Esophagus mucosa (tissue), 1 donor: Measurements from ENCODE around the gene ARHGEF3. TPM values are rescaled to one million over a fixed set of nuclear protein-coding genes. Genes with fewer than 3 reads are reported as not detected.
A peak's percentile ranks its signal among the peaks of the same experiment; 100 is the strongest.

Experiments
- ATAC-seq: fragments of 200-7000 bp; cut with Tn5 transposase; one replicate; pipeline ENCODE4 v1.9.1; 2020
- total RNA-seq: library from RNA; stranded (reverse); gene quantifications from one replicate; pipeline ENCODE4 v1.2.4, GENCODE V29; 2023
- donor health status: DM: yes; HTN: yes; CAD: no.

ARHGEF3 gene
- total RNA-seq, 1 donor from 2014 or later, result 30.2 TPM

GRCh38 chr3:56822501-56822900 is 20.8 kb upstream of the ARHGEF3 start:
- ATAC-seq, result peak; percentile 84

- no peak for ATAC-seq
These were observed 17.5 kb upstream of the ARHGEF3 start for GRCh38 chr3:56819016-56819809.

- no peak for ATAC-seq
These were observed 16.6 kb upstream of the ARHGEF3 start for GRCh38 chr3:56818156-56818985.

DNA sequence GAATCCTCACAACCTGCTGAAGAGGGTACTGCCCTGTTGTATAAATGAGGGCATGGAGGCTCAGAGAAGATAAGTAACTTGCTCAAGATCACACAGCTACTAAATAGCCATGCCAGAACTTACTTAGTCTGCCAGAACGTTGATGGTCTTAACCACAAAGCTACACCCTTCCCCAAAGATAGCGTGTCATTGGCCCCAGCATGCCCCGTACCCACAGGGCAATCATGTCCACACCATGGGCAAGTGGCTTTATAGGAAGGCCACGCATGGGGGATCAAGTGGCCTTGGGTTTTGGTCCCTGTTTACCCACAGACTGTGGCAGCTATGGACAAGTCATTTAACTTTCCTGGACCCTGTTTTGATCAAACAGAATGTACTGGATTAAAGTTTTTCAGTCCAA is 15.9 kb upstream of the ARHGEF3 start:
- no peak for ATAC-seq

- no peak for ATAC-seq
These were observed 14.3 kb upstream of the ARHGEF3 start for GRCh38 chr3:56816061-56816460.

DNA sequence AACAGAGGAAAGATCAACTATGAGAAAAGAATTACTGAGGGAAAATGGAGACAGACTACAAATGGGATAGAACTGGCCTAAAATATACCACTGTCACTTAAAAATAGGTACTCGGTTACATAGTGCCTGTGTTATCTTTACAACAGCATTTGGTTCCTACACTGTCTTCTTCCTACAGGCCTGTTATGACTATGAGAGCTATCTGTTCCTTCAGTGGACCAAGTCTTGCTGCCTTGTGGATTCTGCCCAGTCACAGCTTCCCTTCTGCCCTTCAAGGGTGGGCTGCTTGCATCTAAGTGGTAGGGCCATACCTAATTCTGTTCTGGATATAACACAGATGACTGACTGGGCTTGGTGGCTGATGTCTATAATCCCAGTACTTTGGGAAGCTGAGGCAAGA is 13.8 kb upstream of the ARHGEF3 start:
- ATAC-seq, result no peak

GRCh38 chr3:56813653-56813960 is 11.9 kb upstream of the ARHGEF3 start:
- ATAC-seq, result no peak

GRCh38 chr3:56812754-56813652 is 11.3 kb upstream of the ARHGEF3 start:
- peak; percentile 54 for ATAC-seq

DNA sequence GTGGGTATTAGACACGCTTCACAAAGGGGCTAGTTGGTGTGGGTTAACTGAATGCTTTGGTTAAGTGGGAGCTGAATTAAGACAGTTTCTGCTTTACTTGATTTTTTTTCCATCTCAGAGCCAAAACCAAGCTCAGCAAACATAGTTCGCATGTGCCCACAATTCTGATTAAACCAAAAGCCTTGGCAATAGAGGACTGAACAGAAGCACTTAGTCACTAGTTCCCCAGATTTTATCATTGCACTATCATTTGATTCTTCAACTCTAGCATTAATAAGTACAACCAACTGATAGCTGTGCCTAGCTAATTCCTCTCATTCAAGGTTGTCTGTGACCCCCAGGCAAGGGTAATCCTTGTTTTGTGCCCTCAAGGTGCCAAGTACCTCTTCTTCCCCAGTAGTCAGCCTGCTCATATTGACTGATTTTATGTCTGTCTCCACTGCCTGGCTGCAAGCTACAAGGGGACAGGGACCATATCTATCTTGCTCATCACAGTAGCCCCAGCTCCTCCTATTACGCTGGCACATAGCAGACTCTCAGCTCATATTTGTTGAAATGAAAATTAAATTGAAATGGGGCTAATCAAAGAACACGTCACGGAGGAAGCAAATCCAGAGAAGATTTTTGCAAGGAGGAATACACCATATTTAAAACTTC is 9.9 kb upstream of the ARHGEF3 start:
- ATAC-seq, result peak; percentile 31

- peak; percentile 76 for ATAC-seq
These were observed 9.1 kb upstream of the ARHGEF3 start for GRCh38 chr3:56810577-56811545.

- no peak for ATAC-seq
These were observed 4.7 kb upstream of the ARHGEF3 start for GRCh38 chr3:56806407-56806806.

DNA sequence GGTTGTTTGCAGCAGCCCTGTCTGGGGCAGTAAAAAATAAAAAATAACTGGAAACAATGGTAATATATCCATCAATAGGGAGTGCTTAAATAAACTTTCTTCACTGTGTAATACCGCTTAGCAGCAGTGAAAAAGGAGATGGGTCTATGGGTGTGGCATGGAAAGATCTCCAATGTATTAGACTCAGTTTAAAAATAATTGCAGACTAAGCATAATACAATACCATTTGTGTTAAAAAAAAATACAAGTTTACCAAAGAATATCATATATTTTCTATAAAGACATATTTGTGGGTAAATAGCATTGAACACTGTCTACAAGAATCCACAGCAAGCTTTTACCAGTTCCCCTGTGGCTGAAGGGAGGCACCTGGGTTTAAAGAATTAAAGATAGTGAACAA is 1.0 kb upstream of the ARHGEF3 start:
- ATAC-seq, result no peak

- ATAC-seq, result no peak
These were observed 613 bp upstream of the ARHGEF3 start for GRCh38 chr3:56802378-56802745.

DNA sequence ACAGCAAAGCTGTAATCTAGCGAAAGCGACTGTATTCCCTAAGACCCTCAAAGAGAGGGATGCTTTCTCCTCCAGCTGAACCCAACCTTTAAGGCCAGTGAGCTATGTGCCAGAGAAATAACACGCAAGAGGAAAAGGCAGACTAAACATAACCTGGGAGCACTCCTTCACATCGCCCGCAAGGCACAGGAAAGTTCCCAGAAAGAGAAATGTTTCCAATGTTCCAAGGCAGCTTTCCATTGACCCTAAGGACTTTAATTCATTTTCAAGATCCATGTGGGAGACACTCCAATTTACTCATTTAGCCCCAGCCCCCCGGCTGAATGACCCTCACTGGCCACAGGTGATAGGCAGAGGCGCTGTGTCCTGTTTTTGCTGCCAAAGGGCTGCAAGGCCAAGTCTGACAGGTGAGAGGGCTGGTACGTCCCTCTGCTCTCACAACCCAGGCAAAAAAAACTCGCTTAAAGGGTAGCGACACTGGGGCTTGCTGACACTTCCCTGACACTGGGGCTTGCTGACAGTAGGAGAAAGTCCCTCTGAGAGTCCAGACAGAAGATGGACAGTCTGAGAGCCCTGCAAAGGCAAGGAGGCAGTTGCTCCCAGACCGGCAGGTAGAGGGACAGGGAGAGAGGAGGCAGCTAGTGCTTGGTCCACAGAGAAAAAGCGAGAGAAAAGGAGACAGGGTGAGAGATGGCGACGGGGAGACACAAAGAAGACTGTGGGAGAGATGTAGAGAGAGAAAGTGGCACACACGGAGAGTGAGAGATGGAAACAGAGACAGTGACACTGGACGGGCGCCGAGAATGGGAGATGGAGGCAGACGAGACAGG is 702 bp downstream of the ARHGEF3 start:
- ATAC-seq, result peak; percentile 26

DNA sequence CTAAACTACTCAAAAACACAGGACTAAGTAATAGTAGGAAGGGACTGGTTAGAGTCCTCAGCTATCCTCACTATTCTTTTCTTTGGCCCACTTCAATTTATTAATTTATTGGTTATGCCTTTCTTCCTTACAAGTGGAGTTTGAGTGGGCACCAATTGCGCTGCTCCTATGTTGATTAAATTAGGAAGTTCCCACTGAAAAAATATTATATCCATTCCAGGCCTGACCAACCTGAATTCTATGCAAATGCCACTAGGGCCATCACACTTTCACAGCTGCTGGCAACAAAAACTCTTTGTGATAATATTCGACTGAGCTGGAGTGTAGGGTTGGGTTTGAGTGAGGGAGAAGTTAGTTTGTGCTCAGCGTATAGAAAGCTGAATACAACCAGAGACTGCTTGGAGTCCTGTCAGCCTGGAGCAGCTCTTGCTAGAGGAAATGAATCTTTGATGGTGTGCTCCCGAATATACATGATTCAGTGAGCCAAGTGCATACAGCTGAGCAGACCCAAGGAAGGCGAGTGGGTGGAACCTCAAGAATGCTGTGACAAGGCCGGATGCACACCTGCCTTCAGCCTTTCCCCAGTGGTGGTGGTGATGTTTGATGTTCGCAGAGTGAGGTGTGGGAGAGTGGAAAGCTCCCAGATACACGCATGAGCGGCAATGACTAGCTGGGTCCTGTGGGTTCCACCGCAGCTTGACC is 1.5 kb downstream of the ARHGEF3 start:
- peak; percentile 62 for ATAC-seq

- ATAC-seq, result no peak
These were observed 2.4 kb downstream of the ARHGEF3 start for GRCh38 chr3:56799251-56799882.

DNA sequence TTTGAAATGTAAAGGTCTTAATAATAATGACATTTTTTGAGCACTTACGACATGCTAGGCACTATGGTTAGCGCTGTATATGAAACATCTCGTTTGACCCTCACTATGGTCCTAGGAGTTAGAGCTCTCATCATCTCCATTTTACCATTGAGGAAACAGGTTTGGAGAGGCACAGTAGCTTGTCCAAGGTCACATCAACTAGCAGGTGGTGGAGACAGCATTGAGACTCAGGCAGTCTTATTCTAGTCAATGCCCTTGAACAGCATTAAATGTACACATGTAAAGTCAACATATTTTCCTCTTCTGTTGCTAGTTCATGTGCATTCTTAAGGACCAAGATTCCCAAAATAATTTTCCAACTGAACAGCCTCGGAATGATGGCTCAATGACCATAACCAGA is 4.8 kb downstream of the ARHGEF3 start:
- no peak for ATAC-seq

DNA sequence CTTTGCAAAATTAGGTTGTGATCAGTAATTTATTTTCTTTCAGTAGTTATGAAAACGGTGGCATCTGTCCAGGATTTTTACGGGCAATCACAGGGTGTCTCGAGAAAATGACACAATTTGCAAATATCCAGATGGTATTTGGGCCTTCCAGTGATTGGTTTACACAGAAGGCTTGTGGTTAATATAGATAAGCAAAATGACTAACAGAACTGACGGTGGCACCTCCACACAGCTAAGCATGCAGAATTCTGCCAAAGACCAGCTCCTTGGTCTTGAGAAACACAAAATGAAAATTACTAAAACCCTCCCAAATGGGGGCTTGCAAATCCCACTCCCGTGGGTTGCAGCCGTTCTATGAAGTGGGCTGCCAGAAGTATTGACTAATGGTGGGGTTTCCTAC is 5.5 kb downstream of the ARHGEF3 start:
- ATAC-seq, result no peak

DNA sequence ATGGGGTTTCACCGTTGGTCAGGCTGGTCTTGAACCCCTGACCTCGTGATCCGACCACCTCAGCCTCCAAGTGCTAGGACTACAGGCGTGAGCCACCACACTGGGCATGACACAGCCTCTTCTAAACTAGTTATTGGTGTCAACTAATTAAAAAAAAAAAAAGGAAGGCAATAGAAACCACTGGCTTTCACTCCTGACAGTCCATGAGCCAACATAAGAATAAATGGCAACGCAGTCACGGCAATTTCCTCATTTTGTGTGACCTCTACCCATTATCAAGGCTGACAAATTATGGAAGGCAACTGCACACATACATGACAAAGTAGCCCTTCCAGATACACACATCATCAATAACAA is 5.9 kb downstream of the ARHGEF3 start:
- ATAC-seq, result no peak
